NT2/D1 (cell line): Measurements from ENCODE around the gene C3orf33.

Experiments
- YY1 ChIP-seq: IDR thresholded peaks from 2 replicates; pipeline ENCODE4 v1.6.1; 2011; ENCODE audit not compliant: insufficient read length, insufficient read depth
- ZNF274 ChIP-seq: IDR thresholded peaks from 2 replicates; pipeline ENCODE4 v1.6.1; 2011; ENCODE audit warnings: mild to moderate bottlenecking, low read depth, low read length

GRCh38 chr3:155737844-155738460 is 68.1 kb downstream of the C3orf33 start:
- no peak for TF ChIP-seq ZNF274
- no peak for TF ChIP-seq YY1
